A673 (cell line): ENCODE data around the gene TNRC6A. TPM values are rescaled to one million over a fixed set of nuclear protein-coding genes. Genes with fewer than 3 reads are reported as not detected.
"Not testable (repeated sequence)": the region's sequence is repeated elsewhere in the genome, so short reads cannot be mapped to it uniquely, and the experiment has no call there.

Experiments
- BruUV-seq: library from RNA; stranded (reverse); fragments of 400-500 nt; replicated peaks from 2 replicates; lab custom pipeline; 2021; lab: Mats Ljungman, UMichigan
- CTCF ChIA-PET: fragments of 300-600 bp; sonication (Branson Sonifier 250); formaldehyde crosslinking; loops from one replicate; lab custom pipeline; 2022; ENCODE audit warnings: antibody characterized with exemption; lab: Charles Lee
- POLR2A ChIA-PET: fragments of 300-600 bp; sonication (Branson Sonifier 250); formaldehyde crosslinking; loops from one replicate; lab custom pipeline; 2022; ENCODE audit warnings: antibody characterized with exemption; ENCODE audit not compliant: low non-redundant PET; lab: Charles Lee
- DNase-seq: peaks from one replicate; pipeline ENCODE4 v3.0.0-alpha.2; 2015; ENCODE audit warnings: low spot score
- H3K27ac ChIP-seq: fragments of 200-600 bp; sonication (generic); 2 replicates; pipeline ENCODE4 v1.5.1; 2016; ENCODE audit warnings: mixed run types, low read depth, mild to moderate bottlenecking, mixed read lengths, antibody characterized with exemption, low read length; ENCODE audit not compliant: poor library complexity, severe bottlenecking
- H3K27me3 ChIP-seq: fragments of 200-600 bp; sonication (generic); replicated peaks from 2 replicates; pipeline ENCODE4 v1.6.1; 2017; ENCODE audit warnings: mixed run types, low read depth, mild to moderate bottlenecking, mixed read lengths, antibody characterized with exemption, low read length; ENCODE audit not compliant: insufficient read depth, poor library complexity
- H3K36me3 ChIP-seq: fragments of 200-600 bp; sonication (generic); 2 replicates; pipeline ENCODE4 v1.6.1; 2016; ENCODE audit warnings: mixed run types, mild to moderate bottlenecking, mixed read lengths, antibody characterized with exemption, low read length; ENCODE audit not compliant: insufficient read depth, poor library complexity, severe bottlenecking
- H3K4me1 ChIP-seq: fragments of 200-600 bp; sonication (generic); 2 replicates; pipeline ENCODE4 v1.6.1; 2017; ENCODE audit warnings: mixed run types, mild to moderate bottlenecking, mixed read lengths, antibody characterized with exemption, low read length; ENCODE audit not compliant: insufficient read depth, poor library complexity, severe bottlenecking
- H3K4me3 ChIP-seq: fragments of 200-600 bp; sonication (generic); 2 replicates; pipeline ENCODE4 v1.5.1; 2016; ENCODE audit warnings: low read depth, mixed run types, mild to moderate bottlenecking, mixed read lengths, low read length; ENCODE audit not compliant: poor library complexity, severe bottlenecking
- H3K9me3 ChIP-seq: fragments of 200-600 bp; sonication (generic); 2 replicates; pipeline ENCODE4 v1.6.1; 2016; ENCODE audit warnings: mixed run types, low read depth, mild to moderate bottlenecking, mixed read lengths, antibody characterized with exemption, low read length; ENCODE audit not compliant: poor library complexity, severe bottlenecking
- CTCF ChIP-seq: fragments of 300-800, 200-600 bp; sonication (generic); conservative IDR thresholded peaks from 2 replicates; pipeline ENCODE4 v1.5.1; 2017; ENCODE audit warnings: low read depth, mild to moderate bottlenecking, antibody characterized with exemption, low read length, moderate library complexity, mixed read lengths
- EZH2 ChIP-seq: fragments of 200-600 bp; sonication (generic); IDR thresholded peaks from 2 replicates; pipeline ENCODE4 v1.6.1; 2017; ENCODE audit warnings: borderline replicate concordance, low read depth, mild to moderate bottlenecking, mixed read lengths, antibody characterized with exemption, low read length; ENCODE audit not compliant: poor library complexity, severe bottlenecking
- intact Hi-C: fragments of 100-400 bp; cut with micrococcal nuclease; formaldehyde crosslinking; loops from one replicate; pipeline ENCODE4 v1.10.0; 2022; ENCODE audit not compliant: unreplicated experiment
- total RNA-seq: library from RNA; stranded (reverse); gene quantifications from 2 replicates; pipeline ENCODE4 v1.2.3, GENCODE V29; 2021

TNRC6A gene
- total RNA-seq, 1 experiment from 2014 or later = 90.8 TPM

GRCh38 chr16:24810951-24811843, 81.7 kb downstream of the TNRC6A start:
- TF ChIP-seq CTCF = no peak
- peak; percentile 7 for DNase-seq
- intact Hi-C loops = no loop called here
- ChIA-PET POLR2A (no interaction called here), CTCF (interaction anchor here (0.9 kb wide), 1 partner anchor 8 kb away, joined by 3 read pairs; no protein-coding TSS in a partner anchor)
- no TSS peak for BruUV-seq
- Histone ChIP-seq H3K4me1 (no peaks in the 10 kb centered on the region), H3K27ac (no peak overlapping the region), H3K9me3 (no peaks in the 10 kb centered on the region), H3K36me3 (peaks cover 95% of the 10 kb centered on the region), H3K27me3 (no peaks in the 10 kb centered on the region), H3K4me3 (no peak overlapping the region)

DNA sequence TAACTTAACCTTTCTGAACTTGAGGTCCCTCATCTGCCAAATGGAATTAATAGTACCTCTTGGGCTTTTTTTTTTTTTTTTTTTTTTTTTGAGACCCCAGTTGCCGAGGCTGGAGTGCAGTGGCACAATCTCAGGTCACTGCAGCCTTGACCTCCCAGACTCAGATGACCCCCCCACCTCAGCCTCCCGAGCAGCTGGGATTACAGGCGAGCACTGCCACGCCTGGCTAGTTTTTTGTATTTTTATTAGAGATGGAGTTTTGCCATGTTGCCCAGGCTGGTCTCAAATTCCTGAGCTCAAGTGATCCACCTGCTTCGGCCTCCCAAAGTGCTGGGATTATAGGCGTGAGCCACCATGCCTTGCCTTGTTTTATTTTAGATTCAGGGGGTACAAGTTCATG, 83.4 kb downstream of the TNRC6A start:
- H3K27ac ChIP-seq, intact Hi-C loops, DNase-seq, H3K27me3 ChIP-seq, POLR2A ChIA-PET, BruUV-seq, H3K4me1 ChIP-seq, H3K4me3 ChIP-seq, H3K9me3 ChIP-seq, CTCF ChIA-PET: not testable (repeated sequence)
- peaks cover 95% of the 10 kb centered on the region for H3K36me3 ChIP-seq

GRCh38 chr16:24815021-24815420, 85.6 kb downstream of the TNRC6A start:
- no TSS peak for BruUV-seq
- Histone ChIP-seq H3K9me3 (no peaks in the 10 kb centered on the region), H3K4me3 (no peak overlapping the region), H3K27ac (no peak overlapping the region), H3K27me3 (no peaks in the 10 kb centered on the region), H3K36me3 (peaks cover 95% of the 10 kb centered on the region), H3K4me1 (no peaks in the 10 kb centered on the region)
- ChIA-PET CTCF (no interaction called here), POLR2A (no interaction called here)
- no peak for DNase-seq
- intact Hi-C loops = no loop called here
- no peak for TF ChIP-seq CTCF
- no peak for TF ChIP-seq EZH2
